Measurements from ENCODE around the gene WASL. TPM values are rescaled to one million over a fixed set of nuclear protein-coding genes. Genes with fewer than 3 reads are reported as not detected.

The WASL gene
- total and polyA plus RNA-seq, 7 donors, result 17.6 to 37.8 (median 31.0) TPM

DNA sequence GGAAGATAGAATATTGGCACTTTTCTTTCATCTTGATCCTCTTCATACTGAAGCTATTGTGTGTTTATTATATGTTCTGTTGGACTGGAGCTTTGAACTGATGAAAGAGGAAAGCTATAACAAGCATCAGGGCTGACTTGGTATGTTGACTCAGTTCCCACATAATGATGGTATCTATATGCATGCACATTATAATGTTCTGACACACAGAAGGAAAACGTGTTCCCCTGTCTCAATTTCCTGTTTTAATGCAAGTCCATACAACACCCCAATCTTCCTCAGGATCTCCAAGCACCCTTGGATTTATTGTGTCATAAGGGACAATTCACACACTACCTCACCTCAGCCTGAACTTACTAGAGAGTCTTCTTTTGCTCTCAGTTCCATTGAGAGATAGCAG, 8.3 kb upstream of the WASL start:
- intact Hi-C loops (cut with DNase I), result no loop called here
- TF ChIP-seq, protein P1, sequence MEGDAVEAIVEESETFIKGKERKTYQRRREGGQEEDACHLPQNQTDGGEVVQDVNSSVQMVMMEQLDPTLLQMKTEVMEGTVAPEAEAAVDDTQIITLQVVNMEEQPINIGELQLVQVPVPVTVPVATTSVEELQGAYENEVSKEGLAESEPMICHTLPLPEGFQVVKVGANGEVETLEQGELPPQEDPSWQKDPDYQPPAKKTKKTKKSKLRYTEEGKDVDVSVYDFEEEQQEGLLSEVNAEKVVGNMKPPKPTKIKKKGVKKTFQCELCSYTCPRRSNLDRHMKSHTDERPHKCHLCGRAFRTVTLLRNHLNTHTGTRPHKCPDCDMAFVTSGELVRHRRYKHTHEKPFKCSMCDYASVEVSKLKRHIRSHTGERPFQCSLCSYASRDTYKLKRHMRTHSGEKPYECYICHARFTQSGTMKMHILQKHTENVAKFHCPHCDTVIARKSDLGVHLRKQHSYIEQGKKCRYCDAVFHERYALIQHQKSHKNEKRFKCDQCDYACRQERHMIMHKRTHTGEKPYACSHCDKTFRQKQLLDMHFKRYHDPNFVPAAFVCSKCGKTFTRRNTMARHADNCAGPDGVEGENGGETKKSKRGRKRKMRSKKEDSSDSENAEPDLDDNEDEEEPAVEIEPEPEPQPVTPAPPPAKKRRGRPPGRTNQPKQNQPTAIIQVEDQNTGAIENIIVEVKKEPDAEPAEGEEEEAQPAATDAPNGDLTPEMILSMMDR (IDR thresholded peaks at IDR 0.05), result no peak
- 58 to 67% (median 67%) methylated on average over 1 of the region's 1 CpG for WGBS, 3 donors

DNA sequence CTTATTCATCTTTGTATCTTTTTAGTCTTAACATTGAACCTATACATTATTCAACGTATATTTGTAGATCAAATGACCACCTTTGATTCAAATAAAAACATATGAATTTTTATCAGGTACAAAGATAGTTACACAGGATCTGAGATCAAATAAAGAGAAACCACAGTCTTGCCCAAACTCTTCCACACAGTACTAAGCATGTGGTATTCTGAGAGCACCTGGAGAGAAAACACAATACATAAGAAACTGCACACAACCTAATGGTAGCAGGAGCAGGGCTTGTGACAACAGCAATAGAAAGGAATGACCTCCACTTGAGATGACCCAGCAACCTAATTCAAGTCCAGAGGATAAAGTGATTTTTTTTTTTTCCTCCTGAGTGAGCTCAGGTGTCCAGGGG, 6.5 kb upstream of the WASL start:
- no peaks in the 10 kb centered on the region for H3K9me3 ChIP-seq
- TF ChIP-seq, protein P1 (IDR thresholded peaks at IDR 0.05), result no peak
- DNase-seq (no peak), ATAC-seq (no peak)
- no peaks in the 10 kb centered on the region for H3K27me3 ChIP-seq (ENCODE audit: insufficient read depth in 3 of 3, low read length in 2 of 3)
- peaks cover 11% of the 10 kb centered on the region for H3K4me1 ChIP-seq
- H3K36me3 ChIP-seq (ENCODE audit: insufficient read depth in 1 of 2, low read depth in 1 of 2), result no peaks in the 10 kb centered on the region
- no peak overlapping the region for H3K27ac ChIP-seq
- no peak overlapping the region for H3K4me3 ChIP-seq
- intact Hi-C loops (cut with DNase I), result no loop called here
- 89 to 95% (median 93%) methylated on average over 1 of the region's 1 CpG for WGBS, 3 donors

More for the DNA sequence above, 8.3 kb upstream of the WASL start:
- ATAC-seq, result no peak
- no peak overlapping the region for H3K4me3 ChIP-seq
- DNase-seq, result no peak
- H3K27ac ChIP-seq, result no peak overlapping the region
- no peaks in the 10 kb centered on the region for H3K36me3 ChIP-seq (ENCODE audit: insufficient read depth in 1 of 2, low read depth in 1 of 2)
- H3K9me3 ChIP-seq, result no peaks in the 10 kb centered on the region
- H3K27me3 ChIP-seq (ENCODE audit: insufficient read depth in 3 of 3, low read length in 2 of 3), result no peaks in the 10 kb centered on the region
- H3K4me1 ChIP-seq, result no peaks in the 10 kb centered on the region

DNA sequence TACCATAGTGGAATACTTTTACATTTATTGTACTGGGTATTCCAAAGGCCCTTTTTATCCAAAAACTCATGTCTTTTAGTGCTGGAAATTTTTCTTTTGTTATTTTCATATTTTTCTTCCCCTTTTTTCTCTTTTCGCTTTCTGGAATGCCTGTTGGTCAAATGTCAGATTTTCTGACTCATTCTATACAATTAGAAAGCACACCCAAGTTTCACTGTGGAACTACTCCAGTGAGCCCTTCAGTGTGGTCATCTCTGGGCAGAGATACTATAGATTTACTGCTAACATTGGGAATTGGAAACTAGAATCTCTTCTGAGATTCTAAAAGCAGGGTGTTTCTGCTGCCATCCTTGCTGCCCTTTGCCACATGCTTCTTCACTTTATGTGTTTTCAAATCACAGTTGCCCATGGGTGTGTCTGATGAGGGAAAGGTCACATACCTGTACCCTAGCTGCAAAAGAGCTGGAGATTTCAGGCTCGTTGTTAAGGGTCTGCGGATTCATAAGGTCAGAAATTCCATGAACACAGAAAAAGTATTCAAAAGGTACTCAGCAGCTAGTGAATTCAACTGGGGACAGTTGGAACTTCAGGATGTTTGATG, 5.6 kb upstream of the WASL start:
- intact Hi-C loops (cut with DNase I), result no loop called here
- Histone ChIP-seq H3K4me3 (no peak overlapping the region), H3K36me3 (ENCODE audit: insufficient read depth in 1 of 2, low read depth in 1 of 2) (no peaks in the 10 kb centered on the region), H3K27ac (no peak overlapping the region), H3K27me3 (ENCODE audit: insufficient read depth in 3 of 3, low read length in 2 of 3) (no peaks in the 10 kb centered on the region), H3K4me1 (peaks cover 13% of the 10 kb centered on the region), H3K9me3 (no peaks in the 10 kb centered on the region)
- ATAC-seq, result no peak
- 81 to 87% (median 86%) methylated on average over 3 of the region's 3 CpGs for WGBS, 3 donors
- TF ChIP-seq, protein P1 (IDR thresholded peaks at IDR 0.05), result no peak
- DNase-seq, result no peak

DNA sequence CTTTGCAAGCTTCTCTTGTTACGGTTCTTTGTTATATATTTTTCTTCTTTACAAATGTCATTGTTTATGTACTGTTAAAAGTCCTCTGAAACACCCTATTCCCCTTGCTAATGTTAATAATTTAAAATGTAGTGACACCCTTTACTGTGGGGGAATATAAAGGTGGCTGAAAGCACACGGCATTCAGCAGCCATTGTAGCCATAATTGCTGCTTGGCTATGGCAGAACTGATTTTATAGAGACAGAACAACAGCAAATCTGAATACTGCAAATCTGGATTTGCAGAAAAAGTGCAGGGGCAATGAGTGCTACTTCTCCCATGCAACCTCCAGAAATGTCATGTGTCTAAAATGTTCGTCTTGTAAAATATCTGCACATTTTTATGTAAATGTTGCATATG, 3.7 kb upstream of the WASL start:
- Histone ChIP-seq H3K36me3 (ENCODE audit: insufficient read depth in 1 of 2, low read depth in 1 of 2) (no peaks in the 10 kb centered on the region), H3K4me3 (no peak overlapping the region), H3K9me3 (no peaks in the 10 kb centered on the region), H3K27me3 (ENCODE audit: insufficient read depth in 3 of 3, low read length in 2 of 3) (no peaks in the 10 kb centered on the region), H3K4me1 (peaks cover 13% of the 10 kb centered on the region), H3K27ac (no peak overlapping the region)
- TF ChIP-seq, protein P1 (IDR thresholded peaks at IDR 0.05), result no peak
- DNase-seq (no peak), ATAC-seq (no peak)
- intact Hi-C loops (cut with DNase I), result no loop called here
- WGBS, 3 donors, result 88 to 94% (median 92%) methylated on average over 3 of the region's 3 CpGs

DNA sequence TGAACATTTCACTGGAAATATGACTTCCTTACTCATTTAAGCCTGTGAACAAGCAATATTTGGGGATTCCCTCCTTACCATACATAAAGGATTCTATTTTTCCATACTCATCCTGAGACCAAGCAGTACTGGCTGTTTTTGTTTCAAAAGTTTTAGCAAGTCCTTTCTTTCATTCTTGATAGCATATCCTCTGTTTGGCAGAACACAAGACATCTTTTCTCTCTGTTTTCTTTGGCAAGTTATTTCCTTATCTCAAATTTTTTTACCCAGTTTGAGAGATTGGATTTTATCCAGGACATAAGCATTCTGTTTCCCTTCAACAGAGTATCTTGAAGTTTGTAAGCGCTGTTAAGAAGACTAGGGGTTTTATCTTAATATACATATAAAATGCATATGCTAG, 3.0 kb upstream of the WASL start:
- H3K27ac ChIP-seq, result no peak overlapping the region
- TF ChIP-seq, protein P1 (IDR thresholded peaks at IDR 0.05), result no peak
- H3K36me3 ChIP-seq (ENCODE audit: insufficient read depth in 1 of 2, low read depth in 1 of 2), result no peaks in the 10 kb centered on the region
- DNase-seq (no peak), ATAC-seq (no peak)
- intact Hi-C loops (cut with DNase I), result no loop called here
- H3K27me3 ChIP-seq (ENCODE audit: insufficient read depth in 3 of 3, low read length in 2 of 3), result no peaks in the 10 kb centered on the region
- WGBS, 3 donors, result 92 to 98% (median 96%) methylated on average over 1 of the region's 1 CpG
- no peak overlapping the region for H3K4me3 ChIP-seq
- no peaks in the 10 kb centered on the region for H3K9me3 ChIP-seq
- H3K4me1 ChIP-seq, result peaks cover 19% of the 10 kb centered on the region

All from psoas muscle (tissue), 8 donors.